Progenitor cell of endocrine pancreas (in vitro differentiated cells): Measurements from ENCODE around the gene ATF7IP. TPM values are rescaled to one million over a fixed set of nuclear protein-coding genes. Genes with fewer than 3 reads are reported as not detected.
"Not testable (repeated sequence)": the region's sequence is repeated elsewhere in the genome, so short reads cannot be mapped to it uniquely, and the experiment has no call there.

ENCODE experiments used
- DNase-seq: peaks from one replicate; pipeline ENCODE4 v3.0.0; 2021; ENCODE audit warnings: low spot score; ENCODE audit not compliant: unreplicated experiment
- H3K27ac Mint-ChIP-seq: 2 replicates; pipeline ENCODE4 v1.8.0; 2021; ENCODE audit warnings: mild to moderate bottlenecking, moderate library complexity, mixed read lengths
- H3K27me3 Mint-ChIP-seq: 2 replicates; pipeline ENCODE4 v1.8.0; 2021; ENCODE audit warnings: mixed read lengths
- H3K36me3 Mint-ChIP-seq: 2 replicates; pipeline ENCODE4 v1.8.0; 2022; ENCODE audit warnings: mixed read lengths; ENCODE audit not compliant: insufficient read depth
- H3K4me1 Mint-ChIP-seq: 2 replicates; pipeline ENCODE4 v1.8.0; 2021; ENCODE audit warnings: low read depth, mixed read lengths
- H3K4me3 Mint-ChIP-seq: 2 replicates; pipeline ENCODE4 v1.8.0; 2021; ENCODE audit warnings: low read depth, mild to moderate bottlenecking, moderate library complexity, mixed read lengths
- H3K9me3 Mint-ChIP-seq: 2 replicates; pipeline ENCODE4 v1.8.0; 2021; ENCODE audit warnings: low read depth, mixed read lengths
- total RNA-seq: library from RNA; stranded (reverse); gene quantifications from 2 replicates; pipeline ENCODE4 v1.2.1, GENCODE V29; 2021
- TF ChIP-seq, protein P1 (sequence below): fragments of 200-600 bp; sonication (generic); IDR thresholded peaks from one replicate; pipeline ENCODE4 v1.5.0; 2021; ENCODE audit warnings: antibody characterized with exemption, mild to moderate bottlenecking; ENCODE audit not compliant: unreplicated experiment

Gene ATF7IP
- total RNA-seq, 1 donor from 2014 or later: 185 TPM

DNA sequence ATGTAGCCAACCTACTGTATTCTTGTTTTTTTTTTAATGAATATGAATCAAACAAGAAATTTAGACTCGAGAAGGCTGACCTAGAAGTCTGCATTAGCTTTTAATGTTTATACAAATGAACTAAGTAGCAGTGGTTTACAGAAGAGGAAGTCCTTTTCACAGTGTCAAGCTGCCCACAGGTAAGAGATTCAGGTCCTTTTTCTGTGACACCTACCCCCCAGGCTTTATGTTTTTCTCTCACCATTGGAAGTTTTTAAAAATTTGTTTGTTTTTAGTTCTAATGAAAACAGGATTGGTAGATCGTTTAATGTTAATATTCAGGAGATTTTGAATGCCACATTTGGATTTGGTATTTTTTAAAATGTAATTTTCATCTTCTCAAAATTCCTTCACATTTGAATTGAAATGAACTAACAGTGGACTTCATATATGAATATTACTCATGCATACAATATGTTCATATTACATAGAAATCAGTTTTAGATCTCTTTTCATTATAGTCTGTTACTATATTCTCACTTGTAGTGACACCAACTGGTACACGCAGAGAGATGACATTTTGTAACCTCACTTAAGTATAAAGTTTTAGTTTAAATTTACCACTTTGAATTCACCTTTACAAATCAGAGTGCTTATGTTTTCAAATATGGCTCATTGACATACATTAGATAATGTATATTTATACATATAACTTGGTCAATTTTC, 29.7 kb downstream of the ATF7IP start:
- H3K9me3 Mint-ChIP-seq: peaks cover 20% of the 10 kb centered on the region
- H3K36me3 Mint-ChIP-seq: peaks cover 24% of the 10 kb centered on the region
- peak overlapping the region; percentile 62 for H3K27ac Mint-ChIP-seq
- peak overlapping the region; percentile 19 for H3K4me3 Mint-ChIP-seq
- H3K27me3 Mint-ChIP-seq: no peaks in the 10 kb centered on the region
- TF ChIP-seq, protein P1, sequence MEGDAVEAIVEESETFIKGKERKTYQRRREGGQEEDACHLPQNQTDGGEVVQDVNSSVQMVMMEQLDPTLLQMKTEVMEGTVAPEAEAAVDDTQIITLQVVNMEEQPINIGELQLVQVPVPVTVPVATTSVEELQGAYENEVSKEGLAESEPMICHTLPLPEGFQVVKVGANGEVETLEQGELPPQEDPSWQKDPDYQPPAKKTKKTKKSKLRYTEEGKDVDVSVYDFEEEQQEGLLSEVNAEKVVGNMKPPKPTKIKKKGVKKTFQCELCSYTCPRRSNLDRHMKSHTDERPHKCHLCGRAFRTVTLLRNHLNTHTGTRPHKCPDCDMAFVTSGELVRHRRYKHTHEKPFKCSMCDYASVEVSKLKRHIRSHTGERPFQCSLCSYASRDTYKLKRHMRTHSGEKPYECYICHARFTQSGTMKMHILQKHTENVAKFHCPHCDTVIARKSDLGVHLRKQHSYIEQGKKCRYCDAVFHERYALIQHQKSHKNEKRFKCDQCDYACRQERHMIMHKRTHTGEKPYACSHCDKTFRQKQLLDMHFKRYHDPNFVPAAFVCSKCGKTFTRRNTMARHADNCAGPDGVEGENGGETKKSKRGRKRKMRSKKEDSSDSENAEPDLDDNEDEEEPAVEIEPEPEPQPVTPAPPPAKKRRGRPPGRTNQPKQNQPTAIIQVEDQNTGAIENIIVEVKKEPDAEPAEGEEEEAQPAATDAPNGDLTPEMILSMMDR: no peak
- DNase-seq: no peak
- peaks cover 42% of the 10 kb centered on the region for H3K4me1 Mint-ChIP-seq

DNA sequence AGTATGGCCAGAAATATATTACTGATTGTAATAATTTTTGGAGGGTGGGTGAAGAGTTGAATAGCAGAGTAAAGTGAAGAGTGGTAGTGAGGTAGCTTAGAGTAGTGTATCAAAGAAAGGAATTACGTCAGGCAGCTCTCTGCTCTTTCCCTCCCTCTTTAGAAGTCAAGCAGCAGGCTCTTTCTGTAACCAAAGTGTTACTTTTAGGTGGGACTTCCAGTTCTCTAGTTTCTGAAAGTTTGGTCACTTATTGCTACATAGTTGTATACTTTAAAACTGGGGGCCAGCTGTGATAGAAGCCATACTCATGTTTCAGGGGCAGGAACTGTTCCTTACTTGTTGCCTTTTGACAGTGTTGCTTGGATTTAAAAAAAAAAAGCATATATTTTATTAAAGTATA, 30.6 kb downstream of the ATF7IP start:
- H3K4me3 Mint-ChIP-seq: no peak overlapping the region
- H3K36me3 Mint-ChIP-seq: peaks cover 31% of the 10 kb centered on the region
- H3K9me3 Mint-ChIP-seq: peaks cover 27% of the 10 kb centered on the region
- peaks cover 36% of the 10 kb centered on the region for H3K4me1 Mint-ChIP-seq
- TF ChIP-seq, protein P1: no peak
- H3K27ac Mint-ChIP-seq: no peak overlapping the region
- DNase-seq: no peak
- no peaks in the 10 kb centered on the region for H3K27me3 Mint-ChIP-seq

DNA sequence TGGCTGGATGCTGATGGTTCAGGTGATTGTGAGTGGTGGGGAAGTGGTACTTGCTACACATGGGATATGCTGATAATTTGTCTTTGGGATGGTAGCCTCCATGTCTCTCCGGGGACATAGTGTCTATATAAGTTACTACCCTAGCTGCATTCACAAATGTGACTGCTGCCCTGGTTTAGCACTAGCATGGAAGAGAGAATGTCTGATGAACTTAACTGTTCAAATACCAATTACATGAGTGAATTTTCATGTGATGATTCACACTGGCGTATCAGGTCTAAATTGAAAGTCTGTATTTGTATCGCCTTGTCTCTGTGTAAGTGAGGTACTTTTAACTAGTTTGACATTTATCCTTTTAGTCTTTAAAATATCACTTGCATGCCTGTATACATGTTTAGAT, 34.4 kb downstream of the ATF7IP start:
- TF ChIP-seq, protein P1: no peak
- DNase-seq: no peak
- H3K4me1 Mint-ChIP-seq: peaks cover 34% of the 10 kb centered on the region
- H3K27ac Mint-ChIP-seq: no peak overlapping the region
- H3K9me3 Mint-ChIP-seq: peaks cover 27% of the 10 kb centered on the region
- peaks cover 36% of the 10 kb centered on the region for H3K36me3 Mint-ChIP-seq
- no peaks in the 10 kb centered on the region for H3K27me3 Mint-ChIP-seq
- no peak overlapping the region for H3K4me3 Mint-ChIP-seq

GRCh38 chr12:14400599-14400998, 35.1 kb downstream of the ATF7IP start:
- TF ChIP-seq, protein P1: no peak
- Mint-ChIP-seq H3K9me3 (peaks cover 29% of the 10 kb centered on the region), H3K27ac (no peak overlapping the region), H3K4me1 (peaks cover 29% of the 10 kb centered on the region), H3K36me3 (peaks cover 35% of the 10 kb centered on the region), H3K27me3 (no peaks in the 10 kb centered on the region), H3K4me3 (no peak overlapping the region)
- no peak for DNase-seq

DNA sequence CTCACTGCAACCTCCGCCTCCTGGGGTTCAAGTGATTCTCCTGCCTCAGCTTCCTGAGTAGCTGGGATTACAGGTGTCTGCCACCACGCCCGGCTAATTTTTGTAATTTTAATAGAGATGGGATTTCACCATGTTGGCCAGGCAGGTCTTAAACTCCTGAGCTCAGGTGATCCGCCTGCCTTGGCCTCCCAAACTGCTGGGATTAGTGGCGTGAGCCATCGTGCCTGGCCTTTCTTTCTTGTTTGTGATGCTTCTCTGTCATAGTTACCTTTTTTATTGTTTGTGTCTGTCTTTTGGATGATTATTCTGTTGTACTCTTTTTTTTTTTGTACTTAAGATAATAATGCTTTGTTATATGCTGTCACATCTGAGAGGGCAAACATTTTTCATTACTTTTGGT, 35.8 kb downstream of the ATF7IP start:
- DNase-seq, H3K27me3 Mint-ChIP-seq, H3K4me3 Mint-ChIP-seq: not testable (repeated sequence)
- peaks cover 29% of the 10 kb centered on the region for H3K9me3 Mint-ChIP-seq
- peaks cover 26% of the 10 kb centered on the region for H3K4me1 Mint-ChIP-seq
- H3K27ac Mint-ChIP-seq: peak overlapping the region; percentile 72
- peaks cover 33% of the 10 kb centered on the region for H3K36me3 Mint-ChIP-seq

DNA sequence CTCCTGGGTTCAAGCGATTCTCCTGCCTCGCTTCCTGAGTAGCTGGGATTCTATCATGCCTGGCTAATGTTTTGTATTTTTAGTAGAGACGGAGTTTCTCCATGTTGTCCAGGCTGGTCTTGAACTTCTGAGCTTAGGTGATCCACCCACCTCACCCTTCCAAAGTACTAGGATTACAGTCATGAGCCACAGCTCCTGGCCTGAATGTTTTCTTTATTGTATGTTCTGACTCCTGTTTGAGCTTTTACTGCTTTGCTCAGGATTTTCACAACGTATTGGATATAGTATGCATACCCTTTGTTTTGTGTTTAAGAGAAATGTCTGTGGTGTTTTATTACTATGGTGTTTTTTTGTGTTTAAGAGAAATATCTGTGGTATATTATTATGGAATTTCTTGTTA, 37.2 kb downstream of the ATF7IP start:
- Mint-ChIP-seq H3K36me3 (peaks cover 25% of the 10 kb centered on the region), H3K4me1 (peaks cover 25% of the 10 kb centered on the region), H3K27ac (peak overlapping the region; percentile 73), H3K4me3 (peak overlapping the region; percentile 24), H3K9me3 (peaks cover 25% of the 10 kb centered on the region), H3K27me3 (no peaks in the 10 kb centered on the region)
- TF ChIP-seq, protein P1: no peak
- DNase-seq: no peak
